Endothelial cell of umbilical vein (primary cell): ENCODE data around the gene AHRR.

Experiments used
- CTCF ChIP-seq, 2 donors: IDR thresholded peaks; 1 replicate in 1 of 2; 2 replicates in 1 of 2; pipeline ENCODE4 v1.5.1; 2011; ENCODE audit warnings: low read length in 2 of 2, mild to moderate bottlenecking in 2 of 2, moderate library complexity in 2 of 2, control low read depth in 1 of 2, inconsistent platforms in 1 of 2, low read depth in 1 of 2; ENCODE audit not compliant: insufficient read depth in 1 of 2; ENCODE audit errors: extremely low read depth in 1 of 2
- FOS ChIP-seq: IDR thresholded peaks from 2 replicates; pipeline ENCODE4 v1.6.1; 2011; ENCODE audit warnings: mild to moderate bottlenecking, low read length, moderate library complexity, borderline replicate concordance; ENCODE audit not compliant: insufficient read depth
- JUN ChIP-seq: IDR thresholded peaks from 2 replicates; pipeline ENCODE4 v1.6.1; 2011; ENCODE audit warnings: borderline replicate concordance, low read depth; ENCODE audit not compliant: insufficient read length, insufficient read depth
- POLR2A ChIP-seq: IDR thresholded peaks from 2 replicates; pipeline ENCODE4 v1.6.1; 2012; ENCODE audit warnings: low read depth, mild to moderate bottlenecking, control low read depth, low read length

GRCh38 chr5:436641-436975 lies 115.1 kb downstream of the AHRR start:
- TF ChIP-seq JUN = no peak
- TF ChIP-seq CTCF (IDR thresholded peaks at IDR 0.05; ENCODE audit: extremely low read depth in 1 of 2, insufficient read depth in 1 of 2, low read depth in 1 of 2, low read length in 2 of 2) = no peak
- TF ChIP-seq POLR2A = no peak
- TF ChIP-seq FOS = no peak
